Lung (tissue), 12 donors: Measurements from ENCODE around the gene FBXL17. TPM values are rescaled to one million over a fixed set of nuclear protein-coding genes. Genes with fewer than 3 reads are reported as not detected.
A peak's percentile ranks its signal among the peaks of the same experiment; 100 is the strongest.

Experiments used
- ATAC-seq: fragments of 200-7000 bp; cut with Tn5 transposase; one replicate; pipeline ENCODE4 v1.9.1; 2020; ENCODE audit warnings: moderate number of reproducible peaks; ENCODE audit not compliant: insufficient read depth, low FRiP score
- DNase-seq, 3 donors: peaks; one replicate each; pipeline ENCODE4 v3.0.0-alpha.2; 2013 to 2017
- H3K27ac ChIP-seq, 2 donors: one replicate each; pipeline ENCODE4 v1.5.1; 2013; ENCODE audit warnings: mild to moderate bottlenecking in 2 of 2, moderate library complexity in 2 of 2, control low read depth in 1 of 2, inconsistent platforms in 1 of 2, low read depth in 1 of 2, low read length in 1 of 2
- H3K27me3 ChIP-seq, 3 donors: one replicate each; pipeline ENCODE4 v1.5.1; 2013; ENCODE audit warnings: low read length in 2 of 3; ENCODE audit not compliant: control insufficient read depth in 3 of 3, insufficient read depth in 3 of 3
- H3K36me3 ChIP-seq, 4 donors: one replicate each; pipeline ENCODE4 v1.5.1; 2013; ENCODE audit warnings: low read length in 4 of 4, mild to moderate bottlenecking in 1 of 4, moderate library complexity in 1 of 4; ENCODE audit not compliant: control insufficient read depth in 4 of 4, insufficient read depth in 4 of 4
- H3K4me1 ChIP-seq, 5 donors: one replicate each; pipeline ENCODE4 v1.5.1; 2013; ENCODE audit warnings: low read length in 5 of 5, mild to moderate bottlenecking in 2 of 5, moderate library complexity in 1 of 5; ENCODE audit not compliant: control insufficient read depth in 5 of 5, insufficient read depth in 5 of 5
- H3K4me3 ChIP-seq: one replicate; pipeline ENCODE4 v1.5.1; 2013; ENCODE audit warnings: mild to moderate bottlenecking, control low read depth, moderate library complexity
- H3K9ac ChIP-seq, 2 donors: one replicate each; pipeline ENCODE4 v1.5.1; 2013; ENCODE audit warnings: low read length in 2 of 2, control low read depth in 1 of 2; ENCODE audit not compliant: insufficient read depth in 1 of 2
- H3K9me3 ChIP-seq, 4 donors: one replicate each; pipeline ENCODE4 v1.5.1; 2013; ENCODE audit warnings: low read length in 3 of 4, mild to moderate bottlenecking in 1 of 4, moderate library complexity in 1 of 4; ENCODE audit not compliant: control insufficient read depth in 4 of 4, insufficient read depth in 3 of 4
- CTCF ChIP-seq: IDR thresholded peaks from 2 replicates; pipeline ENCODE4 v1.5.1; 2012; ENCODE audit warnings: mild to moderate bottlenecking; ENCODE audit errors: control extremely low read depth, extremely low read depth
- WGBS, 2 donors: extraction: QIAGEN DNeasy Blood & Tissue Kit; methylation state at CpG; one replicate each; pipeline ENCODE4 v1.1.7; 2013; 5-methylcytosine and 5-hydroxymethylcytosine counted together
- polyA plus RNA-seq, 2 donors: library from polyadenylated mRNA; stranded (reverse); fragments of 200-250 nt; gene quantifications; one replicate each; pipeline ENCODE4 v1.2.1, GENCODE V29; 2013
- total RNA-seq, 2 donors: library from RNA; depleted of rRNA in 1 of 2; stranded (reverse); fragments of >200 nt in 1 of 2; gene quantifications; one replicate each; pipeline ENCODE4 v1.2.1, GENCODE V29; 2014 to 2021
- donor health status: control.
- donor health status: control.
- donor health status: Bipolar disorder and iron deficiency.
- donor health status: healthy.
- donor health status: DM: yes; HTN: yes; CAD: no.

FBXL17 gene
- total and polyA plus RNA-seq, 4 donors, result 4.0 to 23.9 (median 13.6) TPM

GRCh38 chr5:108312258-108312657, 69.6 kb downstream of the FBXL17 start:
- no peak overlapping the region for H3K9ac ChIP-seq
- no peak overlapping the region for H3K4me3 ChIP-seq
- no peaks in the 10 kb centered on the region for H3K27me3 ChIP-seq
- no peaks in the 10 kb centered on the region for H3K36me3 ChIP-seq
- H3K9me3 ChIP-seq, result no peaks in the 10 kb centered on the region
- H3K27ac ChIP-seq, result no peak overlapping the region
- 95 to 97% methylated on average over 1 of the region's 1 CpG for WGBS, 2 donors
- peak in 1 of 3 donors; percentile 6 for DNase-seq
- no peaks in the 10 kb centered on the region for H3K4me1 ChIP-seq
- TF ChIP-seq CTCF, result no peak
- no peak for ATAC-seq

- Histone ChIP-seq H3K9me3 (no peaks in the 10 kb centered on the region), H3K27me3 (no peaks in the 10 kb centered on the region), H3K36me3 (no peaks in the 10 kb centered on the region), H3K9ac (no peak overlapping the region), H3K4me3 (no peak overlapping the region), H3K4me1 (no peaks in the 10 kb centered on the region), H3K27ac (no peak overlapping the region)
- TF ChIP-seq CTCF, result no peak
- WGBS, 2 donors, result 82 to 89% methylated on average over 3 of the region's 3 CpGs
- no peak for DNase-seq
- ATAC-seq, result no peak
These were observed 70.2 kb downstream of the FBXL17 start for GRCh38 chr5:108311682-108312081.

- H3K27ac ChIP-seq, result no peak overlapping the region
- no peak overlapping the region for H3K4me3 ChIP-seq
- DNase-seq, result no peak
- no peak for ATAC-seq
- no peak overlapping the region for H3K9ac ChIP-seq
- H3K27me3 ChIP-seq, result no peaks in the 10 kb centered on the region
- H3K4me1 ChIP-seq, result no peaks in the 10 kb centered on the region
- WGBS, 2 donors, result 89 to 91% methylated on average over 2 of the region's 2 CpGs
- H3K9me3 ChIP-seq, result no peaks in the 10 kb centered on the region
- TF ChIP-seq CTCF, result no peak
- H3K36me3 ChIP-seq, result no peaks in the 10 kb centered on the region
These were observed 78.3 kb downstream of the FBXL17 start for GRCh38 chr5:108303611-108304010.

- no peak overlapping the region for H3K27ac ChIP-seq
- H3K9ac ChIP-seq, result no peak overlapping the region
- no peaks in the 10 kb centered on the region for H3K36me3 ChIP-seq
- H3K27me3 ChIP-seq, result no peaks in the 10 kb centered on the region
- WGBS, 2 donors, result 72 to 84% methylated on average over 1 of the region's 1 CpG
- DNase-seq (no peak), ATAC-seq (no peak)
- H3K9me3 ChIP-seq, result no peaks in the 10 kb centered on the region
- H3K4me1 ChIP-seq, result no peaks in the 10 kb centered on the region
- TF ChIP-seq CTCF, result no peak
- H3K4me3 ChIP-seq, result no peak overlapping the region
These were observed 78.8 kb downstream of the FBXL17 start for GRCh38 chr5:108303086-108303485.
